ENCODE results near the gene GABRP. TPM values are rescaled to one million over a fixed set of nuclear protein-coding genes. Genes with fewer than 3 reads are reported as not detected.
"Not testable (repeated sequence)": the region's sequence is repeated elsewhere in the genome, so short reads cannot be mapped to it uniquely, and the experiment has no call there.

The GABRP gene
- total RNA-seq, 1 donor from 2014 or later = not detected

GRCh38 chr5:170791325-170791954 is 7.9 kb downstream of the GABRP start:
- peak; percentile 20 for DNase-seq (ENCODE audit: low read depth)

DNA sequence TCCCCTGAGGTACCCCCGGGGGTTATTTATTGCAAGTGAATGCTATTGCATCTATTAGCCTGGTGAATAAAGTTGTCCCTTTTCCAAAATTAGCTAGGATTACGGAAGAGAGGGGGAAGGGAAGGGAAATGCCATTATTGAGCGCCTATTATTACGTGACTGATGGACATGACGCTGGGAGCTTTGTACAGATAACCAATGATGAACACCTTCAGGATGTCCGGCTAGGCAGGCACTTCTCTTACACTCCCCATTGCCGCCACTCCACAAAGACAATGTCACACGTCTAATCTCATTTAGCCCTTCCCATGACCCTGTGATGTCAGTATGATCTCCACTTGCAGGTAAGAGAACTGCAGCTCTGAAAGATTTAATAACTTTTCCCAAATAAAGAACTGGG is 9.4 kb downstream of the GABRP start:
- no peak for DNase-seq (ENCODE audit: low read depth)

- no peak for DNase-seq (ENCODE audit: low read depth)
These were observed 11.6 kb downstream of the GABRP start for GRCh38 chr5:170795154-170795553.

DNA sequence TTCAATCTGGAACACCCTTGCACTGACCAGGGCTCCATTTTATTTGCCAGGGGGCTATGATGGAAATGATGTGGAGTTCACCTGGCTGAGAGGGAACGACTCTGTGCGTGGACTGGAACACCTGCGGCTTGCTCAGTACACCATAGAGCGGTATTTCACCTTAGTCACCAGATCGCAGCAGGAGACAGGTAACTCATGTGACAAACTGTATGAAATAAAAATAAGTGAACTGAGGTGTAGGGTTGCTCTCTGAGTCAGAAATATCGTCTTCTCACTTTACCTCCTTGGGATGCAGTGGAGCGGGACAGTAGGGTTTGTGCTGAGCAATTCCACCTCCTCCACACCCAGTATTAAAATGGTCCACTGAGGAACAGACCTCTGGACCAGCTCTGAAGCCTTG is 22.1 kb downstream of the GABRP start:
- DNase-seq (ENCODE audit: low read depth) = no peak

DNA sequence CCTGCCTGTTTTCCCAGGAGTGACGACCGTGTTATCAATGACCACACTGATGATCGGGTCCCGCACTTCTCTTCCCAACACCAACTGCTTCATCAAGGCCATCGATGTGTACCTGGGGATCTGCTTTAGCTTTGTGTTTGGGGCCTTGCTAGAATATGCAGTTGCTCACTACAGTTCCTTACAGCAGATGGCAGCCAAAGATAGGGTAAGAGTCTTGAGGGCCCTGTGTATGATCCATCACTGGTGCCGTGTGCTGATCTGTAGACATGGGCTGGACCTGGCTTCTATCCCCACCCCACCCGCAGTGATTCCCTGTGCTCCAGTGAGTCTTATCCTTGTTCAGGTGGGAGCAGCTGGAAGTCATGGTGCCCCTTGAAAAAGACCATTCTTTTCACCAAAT is 26.0 kb downstream of the GABRP start:
- no peak for DNase-seq (ENCODE audit: low read depth)

- no peak for DNase-seq (ENCODE audit: low read depth)
These were observed 28.2 kb downstream of the GABRP start for GRCh38 chr5:170811719-170812118.

GRCh38 chr5:170813231-170813630 is 29.7 kb downstream of the GABRP start:
- DNase-seq (ENCODE audit: low read depth) = no peak

DNA sequence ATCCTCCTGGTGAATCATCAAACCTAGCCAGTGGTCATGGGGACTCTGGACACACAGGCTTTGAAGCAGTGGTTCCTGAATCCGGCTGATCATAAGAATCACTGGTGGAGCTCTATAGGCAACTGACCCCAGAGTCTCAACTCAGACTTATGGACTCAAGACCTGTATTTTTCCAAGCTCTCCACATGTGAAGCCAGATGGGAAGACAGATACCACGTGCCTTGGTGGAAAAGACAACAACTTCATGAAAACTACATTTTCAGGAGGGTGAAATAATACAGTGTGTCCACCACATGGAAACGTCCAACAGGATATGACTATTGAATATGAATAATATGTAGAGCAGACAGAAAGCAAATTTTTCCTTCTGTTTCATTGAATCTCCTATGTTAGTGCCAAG is 33.7 kb downstream of the GABRP start:
- DNase-seq (ENCODE audit: low read depth) = no peak

- DNase-seq (ENCODE audit: low read depth) = no peak
These were observed 34.7 kb downstream of the GABRP start for GRCh38 chr5:170818232-170818631.

DNA sequence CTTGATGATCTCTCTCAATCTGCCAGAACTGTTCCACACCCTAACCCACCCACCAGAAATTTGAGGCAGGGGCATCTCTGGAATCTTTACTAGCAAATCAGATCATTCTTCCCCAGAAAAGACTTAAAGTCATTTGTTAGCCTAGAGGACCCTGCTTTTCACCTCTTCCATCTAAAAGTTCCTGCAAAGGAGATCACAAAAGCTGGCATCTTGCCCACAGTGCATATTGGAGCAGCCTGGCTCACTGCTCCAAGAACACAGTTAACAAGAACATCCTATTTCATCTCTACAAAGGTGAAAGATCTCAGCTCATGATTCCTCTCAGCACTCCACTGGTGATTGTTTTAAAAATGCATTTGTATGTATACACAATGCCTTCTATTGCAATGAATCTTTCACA is 36.3 kb downstream of the GABRP start:
- DNase-seq (ENCODE audit: low read depth) = no peak

DNA sequence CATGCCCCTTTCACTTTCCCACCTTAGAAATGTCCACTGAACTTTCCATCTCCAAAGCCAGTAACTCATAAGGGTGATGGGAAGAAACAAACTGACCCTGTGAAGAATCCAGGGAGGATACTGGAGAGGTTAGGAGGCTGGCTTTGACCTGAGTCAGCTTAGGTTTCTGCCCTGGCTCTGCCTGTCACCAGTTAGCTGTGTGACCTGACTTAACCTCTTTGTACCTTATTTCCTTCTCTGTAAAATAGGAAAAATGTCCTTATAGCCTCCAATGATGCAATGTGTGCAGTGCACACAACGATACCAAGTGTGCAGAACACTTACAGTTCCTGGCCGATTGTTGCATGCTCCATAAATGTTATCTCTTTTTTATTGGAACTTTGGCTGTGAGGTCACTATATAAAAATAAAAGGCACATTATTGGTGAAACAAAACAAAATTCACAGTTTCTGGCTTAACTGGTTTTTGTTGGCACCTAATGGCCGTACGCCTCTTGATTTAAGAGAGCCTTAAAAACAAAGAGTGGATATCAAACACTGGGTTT is 37.8 kb downstream of the GABRP start:
- no peak for DNase-seq (ENCODE audit: low read depth)

DNA sequence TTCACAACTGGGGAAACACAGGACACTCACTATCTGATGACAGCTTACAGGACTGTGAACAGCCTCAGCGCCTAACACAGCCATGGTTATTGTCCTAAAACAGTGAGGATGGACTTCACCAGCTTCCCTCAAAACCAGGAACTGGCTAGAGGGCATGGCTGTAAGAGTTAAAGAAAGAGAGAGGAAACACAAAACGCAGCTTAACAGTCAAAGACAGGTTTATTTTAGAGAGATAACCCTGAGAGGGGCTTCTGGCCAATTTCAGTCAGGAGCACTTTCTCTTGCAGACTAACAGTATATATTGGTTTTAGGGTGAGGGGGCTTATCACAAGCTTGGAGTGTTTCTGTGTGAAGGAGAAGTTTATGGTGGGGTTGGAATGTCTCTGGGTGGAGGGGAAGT is 42.6 kb downstream of the GABRP start:
- no peak for DNase-seq (ENCODE audit: low read depth)

DNA sequence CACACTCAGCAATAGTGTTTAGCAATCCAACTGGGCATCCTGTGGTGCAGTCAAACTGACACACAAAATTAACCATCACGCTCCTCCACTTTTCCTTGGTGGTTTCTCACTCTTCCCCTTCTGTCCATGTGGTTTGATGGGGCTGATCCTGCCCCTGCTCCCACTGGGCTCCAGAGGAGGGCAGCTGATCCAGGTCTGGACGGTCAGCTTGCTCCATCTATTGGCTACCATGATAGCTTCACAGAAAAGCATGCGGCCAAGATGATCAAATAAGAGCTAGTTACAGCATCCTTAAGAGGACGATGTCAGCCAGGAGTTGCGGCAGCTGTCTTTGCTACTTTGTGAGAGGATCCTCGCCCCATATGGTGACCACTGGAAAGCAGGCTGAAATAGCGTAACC is 48.7 kb downstream of the GABRP start:
- no peak for DNase-seq (ENCODE audit: low read depth)

GRCh38 chr5:170833981-170834380 is 50.5 kb downstream of the GABRP start:
- DNase-seq (ENCODE audit: low read depth) = not testable (repeated sequence)

- DNase-seq (ENCODE audit: low read depth) = no peak
These were observed 52.7 kb downstream of the GABRP start for GRCh38 chr5:170836226-170836625.

DNA sequence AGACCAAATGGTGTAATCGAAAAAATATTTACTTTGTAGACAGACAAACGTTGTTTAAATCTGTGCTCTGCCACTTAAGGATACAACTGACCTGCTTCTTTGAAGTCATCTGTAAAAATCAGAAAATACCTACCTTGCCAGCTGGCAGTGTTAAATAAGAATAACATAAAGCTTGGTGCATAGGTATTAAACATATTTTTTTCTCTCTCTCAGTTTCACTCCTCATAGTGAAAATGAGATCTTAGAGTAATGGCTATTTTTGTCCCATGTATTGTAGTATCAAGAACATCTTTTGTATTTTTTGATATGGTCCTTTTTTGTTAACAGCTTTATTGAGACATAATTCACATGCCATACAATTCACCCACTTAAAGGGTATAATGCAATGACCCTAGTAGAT is 60.3 kb downstream of the GABRP start:
- no peak for DNase-seq (ENCODE audit: low read depth)

GRCh38 chr5:170844651-170845050 is 61.1 kb downstream of the GABRP start:
- DNase-seq (ENCODE audit: low read depth) = no peak

DNA sequence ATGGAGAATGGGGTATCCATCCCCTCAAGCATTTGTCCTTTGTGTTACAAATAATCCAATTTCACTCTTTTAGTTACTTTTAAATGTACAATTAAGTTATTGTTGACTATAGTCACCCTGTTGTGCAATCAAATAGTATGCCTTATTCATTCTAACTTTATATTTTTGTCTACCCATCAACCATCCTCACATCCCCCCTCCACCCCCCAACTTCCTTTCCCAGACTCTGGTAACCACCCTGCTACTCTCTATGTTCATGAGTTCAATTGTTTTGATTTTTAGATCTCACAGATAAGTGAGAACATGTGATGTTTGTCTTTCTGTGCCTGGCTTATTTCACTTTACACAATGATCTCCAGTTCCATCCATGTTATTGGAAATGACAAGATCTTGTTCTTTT is 62.9 kb downstream of the GABRP start:
- no peak for DNase-seq (ENCODE audit: low read depth)

DNA sequence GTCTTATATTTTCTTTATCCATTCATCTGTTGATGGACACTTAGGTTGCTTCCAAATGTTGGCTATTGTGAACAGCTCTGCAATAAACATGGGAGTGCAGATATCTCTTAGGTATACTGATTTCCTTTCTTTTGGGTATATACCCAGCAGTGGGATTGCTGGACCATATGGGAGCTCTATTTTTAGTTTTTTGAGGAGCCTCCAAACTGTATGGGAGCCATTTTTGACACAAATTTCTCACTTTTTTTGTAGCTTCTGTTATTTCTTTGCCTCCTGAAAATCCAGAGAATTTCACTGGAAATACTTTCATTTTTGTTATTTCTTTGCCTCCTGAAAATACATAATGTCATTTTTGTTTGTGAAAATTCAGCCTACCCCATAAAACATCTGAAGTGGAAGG is 63.3 kb downstream of the GABRP start:
- DNase-seq (ENCODE audit: low read depth) = no peak

- no peak for DNase-seq (ENCODE audit: low read depth)
These were observed 64.5 kb downstream of the GABRP start for GRCh38 chr5:170848033-170848432.

DNA sequence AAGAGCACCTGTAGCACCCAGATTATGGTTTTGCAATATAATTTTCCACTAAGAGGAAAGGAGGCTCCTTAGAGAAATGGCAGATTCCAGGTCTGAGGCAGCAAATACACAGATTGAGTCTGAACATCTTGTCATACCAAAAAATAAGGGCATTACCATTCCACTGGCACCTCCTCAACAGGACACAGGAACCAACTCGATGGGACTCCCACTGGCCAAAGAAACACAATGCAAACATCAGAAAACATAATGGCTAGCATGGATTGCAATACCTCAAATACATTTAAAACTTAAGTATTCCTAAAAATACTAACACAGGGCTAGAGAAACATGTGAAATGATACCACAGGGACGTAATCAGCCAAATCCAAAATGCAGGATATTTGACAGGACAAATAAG is 65.8 kb downstream of the GABRP start:
- DNase-seq (ENCODE audit: low read depth) = no peak

GRCh38 chr5:170854566-170854965 is 71.0 kb downstream of the GABRP start:
- no peak for DNase-seq (ENCODE audit: low read depth)

GRCh38 chr5:170857066-170857465 is 73.5 kb downstream of the GABRP start:
- no peak for DNase-seq (ENCODE audit: low read depth)

- DNase-seq (ENCODE audit: low read depth) = no peak
These were observed 76.9 kb downstream of the GABRP start for GRCh38 chr5:170860415-170860814.
